H1 (cell line): ENCODE results near the gene ITGB2. TPM values are rescaled to one million over a fixed set of nuclear protein-coding genes. Genes with fewer than 3 reads are reported as not detected.

Experiments used
- CHD7 ChIP-seq: fragments of 300-600 bp; sonication (generic); IDR thresholded peaks from 2 replicates; pipeline ENCODE4 v1.7.1; 2012; ENCODE audit warnings: low read length, moderate library complexity, mild to moderate bottlenecking, inconsistent platforms; ENCODE audit not compliant: insufficient replicate concordance
- SAP30 ChIP-seq: fragments of 300-600 bp; sonication (generic); IDR thresholded peaks from 2 replicates; pipeline ENCODE4 v1.7.1; 2012; ENCODE audit warnings: low read length, moderate library complexity, mild to moderate bottlenecking, inconsistent platforms; ENCODE audit not compliant: insufficient read depth, insufficient replicate concordance
- polyA plus RNA-seq, 7 experiments: library from polyadenylated mRNA; depleted of rRNA in 3 of 7; stranded (reverse) in 5 of 7; unstranded in 2 of 7; fragments of >200 nt in 5 of 7; fragments of 200-250 nt in 2 of 7; gene quantifications; 1 replicate in 5 of 7; 2 replicates in 1 of 7; 4 replicates in 1 of 7; pipeline versions ENCODE4 v1.2.1 to v1.2.3, GENCODE V29; 2011 to 2013; ENCODE audit warnings: missing spikeins in 2 of 7, mixed read lengths in 2 of 7
- total RNA-seq: library from RNA; stranded (reverse); fragmentation: NEBNext Ultra II Directional; extraction: Animal tissue kit (Norgen Biotek cat#: 25700); gene quantifications from 2 replicates; pipeline ENCODE4 v1.2.1, GENCODE V29; 2021

The ITGB2 gene
- total and polyA plus RNA-seq, 2 of the 8 experiments (the other 6 are each of a cell fraction or from before 2014, with no cell fraction given) = 0.24 to 0.63 TPM

- TF ChIP-seq CHD7 (no peak), SAP30 (no peak)
These were observed 22.4 kb upstream of the ITGB2 start (continued) for GRCh38 chr21:44943005-44943685.
